Colonic mucosa (tissue), 4 donors: Measurements from ENCODE around the gene DLG2. TPM values are rescaled to one million over a fixed set of nuclear protein-coding genes. Genes with fewer than 3 reads are reported as not detected.
A peak's percentile ranks its signal among the peaks of the same experiment; 100 is the strongest.

Experiments used
- DNase-seq: peaks from one replicate; pipeline ENCODE4 v3.0.0-alpha.2; 2020
- H3K27ac ChIP-seq: fragments of 200-600 bp; one replicate; pipeline ENCODE4 v1.8.0; 2021
- H3K27me3 ChIP-seq: fragments of 200-600 bp; one replicate; pipeline ENCODE4 v1.8.0; 2021
- H3K36me3 ChIP-seq: fragments of 200-600 bp; one replicate; pipeline ENCODE4 v1.8.0; 2021
- H3K4me1 ChIP-seq: fragments of 200-600 bp; one replicate; pipeline ENCODE4 v1.8.0; 2021; ENCODE audit warnings: mild to moderate bottlenecking
- H3K4me3 ChIP-seq: fragments of 200-600 bp; one replicate; pipeline ENCODE4 v1.8.0; 2021
- H3K9ac ChIP-seq, 2 donors: one replicate each; pipeline ENCODE4 v1.7.0; 2013; ENCODE audit warnings: control low read depth in 2 of 2, low read depth in 2 of 2, low read length in 2 of 2
- H3K9me3 ChIP-seq: fragments of 200-600 bp; one replicate; pipeline ENCODE4 v1.8.0; 2021
- intact Hi-C: fragments of 100-400 bp; cut with DNase I; formaldehyde crosslinking; loops from one replicate; pipeline ENCODE4 v1.14.1; 2022
- total RNA-seq, 2 donors: library from RNA; stranded (reverse); fragmentation: NEBNext Ultra II Directional in 1 of 2; extraction: Animal tissue kit (Norgen Biotek cat#: 25700) in 1 of 2; gene quantifications; one replicate each; pipeline ENCODE4 v1.2.1, GENCODE V29; 2021
- TF ChIP-seq, protein P1 (sequence below): fragments of 200-600 bp; IDR thresholded peaks from one replicate; pipeline ENCODE4 v1.8.0; 2022; ENCODE audit warnings: antibody characterized with exemption, mild to moderate bottlenecking
- donor health status: healthy.
- donor health status: DM: no; HTN: no; CAD: no.
- donor health status: DM: no; HTN: no; CAD: no.

DLG2 gene
- total RNA-seq, 2 donors from 2014 or later, result 1.4 to 3.3 TPM

GRCh38 chr11:83827520-83827919 is 1799.6 kb downstream of the DLG2 start:
- TF ChIP-seq, protein P1, sequence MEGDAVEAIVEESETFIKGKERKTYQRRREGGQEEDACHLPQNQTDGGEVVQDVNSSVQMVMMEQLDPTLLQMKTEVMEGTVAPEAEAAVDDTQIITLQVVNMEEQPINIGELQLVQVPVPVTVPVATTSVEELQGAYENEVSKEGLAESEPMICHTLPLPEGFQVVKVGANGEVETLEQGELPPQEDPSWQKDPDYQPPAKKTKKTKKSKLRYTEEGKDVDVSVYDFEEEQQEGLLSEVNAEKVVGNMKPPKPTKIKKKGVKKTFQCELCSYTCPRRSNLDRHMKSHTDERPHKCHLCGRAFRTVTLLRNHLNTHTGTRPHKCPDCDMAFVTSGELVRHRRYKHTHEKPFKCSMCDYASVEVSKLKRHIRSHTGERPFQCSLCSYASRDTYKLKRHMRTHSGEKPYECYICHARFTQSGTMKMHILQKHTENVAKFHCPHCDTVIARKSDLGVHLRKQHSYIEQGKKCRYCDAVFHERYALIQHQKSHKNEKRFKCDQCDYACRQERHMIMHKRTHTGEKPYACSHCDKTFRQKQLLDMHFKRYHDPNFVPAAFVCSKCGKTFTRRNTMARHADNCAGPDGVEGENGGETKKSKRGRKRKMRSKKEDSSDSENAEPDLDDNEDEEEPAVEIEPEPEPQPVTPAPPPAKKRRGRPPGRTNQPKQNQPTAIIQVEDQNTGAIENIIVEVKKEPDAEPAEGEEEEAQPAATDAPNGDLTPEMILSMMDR, result no peak
- H3K9me3 ChIP-seq, result no peaks in the 10 kb centered on the region
- intact Hi-C loops, result loop anchor here (10.0 kb wide), 1 partner anchor 1103 kb away; no protein-coding TSS in a partner anchor
- H3K27me3 ChIP-seq, result no peaks in the 10 kb centered on the region
- H3K4me3 ChIP-seq, result no peak overlapping the region
- DNase-seq, result no peak
- no peaks in the 10 kb centered on the region for H3K4me1 ChIP-seq
- no peaks in the 10 kb centered on the region for H3K36me3 ChIP-seq
- H3K9ac ChIP-seq, result no peak overlapping the region
- no peak overlapping the region for H3K27ac ChIP-seq

DNA sequence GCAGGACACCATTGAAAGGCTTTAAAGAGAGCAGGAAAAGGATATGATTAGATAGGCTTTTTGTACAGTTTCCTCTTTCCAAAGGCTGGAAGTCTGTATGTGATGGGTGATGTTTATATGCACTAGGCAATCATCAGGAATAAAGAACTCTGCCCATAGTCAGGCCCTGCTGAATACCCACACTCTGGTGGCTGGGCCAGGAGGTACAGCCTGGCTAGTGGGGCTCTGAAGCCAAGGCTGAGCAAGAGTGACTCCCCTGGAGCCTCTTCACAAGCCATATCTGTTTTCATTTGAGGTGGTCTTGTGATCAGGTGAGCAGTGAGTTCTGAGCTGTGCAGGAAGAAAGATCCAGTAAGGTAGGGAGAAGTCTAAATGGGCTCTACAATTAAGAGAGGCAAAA is 1801.1 kb downstream of the DLG2 start:
- H3K9me3 ChIP-seq, result no peaks in the 10 kb centered on the region
- no peaks in the 10 kb centered on the region for H3K4me1 ChIP-seq
- intact Hi-C loops, result loop anchor here (10.0 kb wide), 1 partner anchor 1101 kb away; no protein-coding TSS in a partner anchor
- no peak overlapping the region for H3K9ac ChIP-seq
- H3K27me3 ChIP-seq, result no peaks in the 10 kb centered on the region
- H3K27ac ChIP-seq, result no peak overlapping the region
- H3K36me3 ChIP-seq, result no peaks in the 10 kb centered on the region
- H3K4me3 ChIP-seq, result no peak overlapping the region
- TF ChIP-seq, protein P1, result no peak
- no peak for DNase-seq

DNA sequence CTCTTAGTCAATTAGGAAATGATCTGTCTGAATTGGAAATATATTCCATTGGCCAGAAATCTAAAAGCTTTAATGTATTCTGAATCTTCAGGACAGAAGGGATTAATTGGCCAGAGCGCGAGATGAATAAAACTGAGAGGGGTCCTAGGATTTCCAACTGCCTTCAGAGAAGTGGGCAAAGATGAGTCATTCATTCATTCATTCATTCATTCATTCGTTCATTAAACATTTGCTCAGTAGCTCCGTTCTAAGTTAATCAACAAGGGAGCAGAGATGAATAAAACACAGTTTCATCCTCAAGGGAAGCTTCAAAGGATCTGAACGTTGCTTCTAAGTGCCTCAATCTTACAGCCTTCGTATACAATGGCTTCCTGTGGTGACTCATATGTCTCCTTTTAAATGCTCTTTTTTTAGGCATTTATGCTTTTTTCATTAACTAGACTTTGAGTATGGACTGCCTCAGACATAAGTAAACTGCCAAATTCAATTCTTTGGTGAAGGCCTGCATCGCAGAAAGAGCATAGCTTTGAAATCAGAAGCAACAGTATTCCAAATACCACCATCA is 1803.6 kb downstream of the DLG2 start:
- no peaks in the 10 kb centered on the region for H3K27me3 ChIP-seq
- no peak for DNase-seq
- no peaks in the 10 kb centered on the region for H3K4me1 ChIP-seq
- H3K36me3 ChIP-seq, result no peaks in the 10 kb centered on the region
- no peak overlapping the region for H3K27ac ChIP-seq
- H3K9me3 ChIP-seq, result no peaks in the 10 kb centered on the region
- no peak overlapping the region for H3K9ac ChIP-seq
- intact Hi-C loops, result loop anchor here (10.0 kb wide), 1 partner anchor 1099 kb away; no protein-coding TSS in a partner anchor
- no peak overlapping the region for H3K4me3 ChIP-seq
- TF ChIP-seq, protein P1, result no peak

- TF ChIP-seq, protein P1, result peak; percentile 26
- Histone ChIP-seq H3K4me1 (no peaks in the 10 kb centered on the region), H3K27me3 (no peaks in the 10 kb centered on the region), H3K9ac (no peak overlapping the region), H3K36me3 (no peaks in the 10 kb centered on the region), H3K9me3 (no peaks in the 10 kb centered on the region), H3K27ac (no peak overlapping the region), H3K4me3 (no peak overlapping the region)
- no peak for DNase-seq
- intact Hi-C loops, result loop anchor here (10.0 kb wide), 2 partner anchors 525 to 1095 kb away; no protein-coding TSS in a partner anchor
These were observed 1807.1 kb downstream of the DLG2 start for GRCh38 chr11:83819931-83820549.

DNA sequence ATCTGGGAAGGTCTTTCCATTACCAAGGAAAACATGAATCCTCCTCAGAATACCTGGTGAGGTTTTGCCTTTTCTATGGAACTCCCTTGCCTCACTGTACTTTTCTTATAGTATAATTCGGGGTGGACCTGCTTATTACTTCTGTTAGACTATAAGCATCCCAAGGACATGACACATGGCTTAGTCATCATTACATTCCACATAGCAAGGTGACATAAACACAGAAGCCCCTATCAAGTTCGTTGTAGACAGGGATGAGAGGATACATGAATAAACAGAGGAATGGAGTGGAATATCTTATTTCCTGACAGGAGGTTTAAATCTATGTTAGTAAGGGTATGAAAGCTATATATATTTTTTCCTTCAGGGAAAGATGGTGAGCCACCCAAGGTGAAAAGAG is 1808.8 kb downstream of the DLG2 start:
- intact Hi-C loops, result loop anchor here (10.0 kb wide), 1 partner anchor 524 kb away; no protein-coding TSS in a partner anchor
- TF ChIP-seq, protein P1, result no peak
- DNase-seq, result no peak
- Histone ChIP-seq H3K27me3 (no peaks in the 10 kb centered on the region), H3K9ac (no peak overlapping the region), H3K4me3 (no peak overlapping the region), H3K36me3 (no peaks in the 10 kb centered on the region), H3K27ac (no peak overlapping the region), H3K4me1 (no peaks in the 10 kb centered on the region), H3K9me3 (no peaks in the 10 kb centered on the region)
